H1 (cell line): ENCODE measurements around the gene SLC1A1. TPM values are rescaled to one million over a fixed set of nuclear protein-coding genes. Genes with fewer than 3 reads are reported as not detected.

ENCODE experiments used
- CTCF ChIA-PET: fragments of 300-600 bp; sonication (Branson Sonifier 250); formaldehyde crosslinking; loops from one replicate; lab custom pipeline; 2021; ENCODE audit not compliant: partially characterized antibody; lab: Charles Lee
- POLR2A ChIA-PET: fragments of 300-600 bp; sonication (Branson Sonifier 250); formaldehyde crosslinking; loops from one replicate; lab custom pipeline; 2021; ENCODE audit warnings: inconsistent platforms; ENCODE audit not compliant: partially characterized antibody; lab: Charles Lee
- DNase-seq, 2 experiments: peaks; one replicate each; pipeline versions ENCODE4 v3.0.0 to v3.0.0-alpha.2; 2010 to 2022; ENCODE audit warnings: low spot score in 2 of 2, low read depth in 1 of 2, mixed read lengths in 1 of 2
- FAIRE-seq: peaks from 2 replicates; lab custom pipeline; 2011; peaks lifted over from hg19 to GRCh38; lab: Jason Lieb, UNC
- H2AFZ ChIP-seq: 2 replicates; pipeline ENCODE4 v1.8.1; 2012; ENCODE audit warnings: low read length, inconsistent platforms
- H2AK5ac ChIP-seq: 2 replicates; pipeline ENCODE4 v1.6.1; 2013; ENCODE audit warnings: low read depth, low read length
- H2BK120ac ChIP-seq: replicated peaks from 2 replicates; pipeline ENCODE3; 2013; ENCODE audit warnings: low read depth, low read length, inconsistent platforms
- H2BK12ac ChIP-seq: 2 replicates; pipeline ENCODE4 v1.6.1; 2013; ENCODE audit warnings: low read depth, low read length
- H2BK15ac ChIP-seq: 2 replicates; pipeline ENCODE4 v1.6.1; 2013; ENCODE audit warnings: low read length
- H2BK20ac ChIP-seq: 2 replicates; pipeline ENCODE4 v1.6.1; 2013; ENCODE audit warnings: low read length
- H2BK5ac ChIP-seq: 2 replicates; pipeline ENCODE4 v1.6.1; 2013; ENCODE audit warnings: low read depth, low read length
- H3K14ac ChIP-seq: 2 replicates; pipeline ENCODE4 v1.6.1; 2013; ENCODE audit warnings: inconsistent platforms; ENCODE audit not compliant: insufficient read length
- H3K18ac ChIP-seq: 2 replicates; pipeline ENCODE4 v1.6.1; 2013; ENCODE audit warnings: low read length; ENCODE audit errors: extremely low read depth
- H3K23ac ChIP-seq: 2 replicates; pipeline ENCODE4 v1.6.1; 2013; ENCODE audit warnings: inconsistent platforms; ENCODE audit not compliant: insufficient read length
- H3K23me2 ChIP-seq: 2 replicates; pipeline ENCODE4 v1.6.1; 2013; ENCODE audit warnings: low read depth, low read length
- H3K27ac ChIP-seq: 2 replicates; pipeline ENCODE4 v1.6.1; 2011; ENCODE audit warnings: low read depth, low read length, inconsistent platforms
- H3K27me3 ChIP-seq, 4 experiments: replicated peaks in 1 of 4; 1 replicate in 1 of 4; 2 replicates in 3 of 4; pipeline versions ENCODE4 v1.6.1 to v1.8.1; 2011 to 2013; ENCODE audit warnings: low read length in 3 of 4, mild to moderate bottlenecking in 3 of 4, inconsistent platforms in 2 of 4, mixed read lengths in 2 of 4, moderate library complexity in 1 of 4; ENCODE audit not compliant: control insufficient read depth in 3 of 4, insufficient read depth in 3 of 4; ENCODE audit errors: extremely low read depth in 1 of 4
- H3K36me3 ChIP-seq, 4 experiments: 2 replicates each; pipeline versions ENCODE4 v1.6.1 to v1.8.1; 2011 to 2013; ENCODE audit warnings: mild to moderate bottlenecking in 4 of 4, low read length in 3 of 4, moderate library complexity in 2 of 4, control low read depth in 1 of 4, inconsistent platforms in 1 of 4; ENCODE audit not compliant: insufficient read depth in 4 of 4, control insufficient read depth in 2 of 4
- H3K4ac ChIP-seq: replicated peaks from 2 replicates; pipeline ENCODE3; 2013; ENCODE audit warnings: low read length, low read depth, mixed read lengths, inconsistent platforms; ENCODE audit not compliant: insufficient read length
- H3K4me1 ChIP-seq, 4 experiments: replicated peaks in 1 of 4; 1 replicate in 1 of 4; 2 replicates in 3 of 4; pipeline versions ENCODE4 v1.6.1 to v1.8.1; 2011 to 2013; ENCODE audit warnings: low read length in 3 of 4, inconsistent platforms in 2 of 4, mixed read lengths in 1 of 4; ENCODE audit not compliant: insufficient read depth in 4 of 4, control insufficient read depth in 3 of 4
- H3K4me2 ChIP-seq, 2 experiments: 2 replicates each; pipeline versions ENCODE4 v1.6.1 to v1.8.1; 2011 to 2013; ENCODE audit warnings: low read depth in 2 of 2, low read length in 2 of 2, control low read depth in 1 of 2, inconsistent platforms in 1 of 2, mild to moderate bottlenecking in 1 of 2; ENCODE audit not compliant: insufficient read depth in 1 of 2
- H3K4me3 ChIP-seq, 4 experiments: fragments of 200-600, 300-600 bp in 1 of 4; sonication (generic), shearing (Covaris generic), sonication (Bioruptor Twin) in 1 of 4; 2 replicates each; pipeline versions ENCODE4 v1.5.1 to v1.8.1; 2011 to 2016; ENCODE audit warnings: low read length in 4 of 4, low read depth in 3 of 4, control low read depth in 2 of 4, inconsistent platforms in 2 of 4, mild to moderate bottlenecking in 2 of 4, mixed read lengths in 1 of 4, moderate library complexity in 1 of 4; ENCODE audit not compliant: insufficient read depth in 2 of 4; ENCODE audit errors: extremely low read depth in 1 of 4
- H3K56ac ChIP-seq: replicated peaks from 2 replicates; pipeline ENCODE3; 2013; ENCODE audit warnings: low read depth, mild to moderate bottlenecking, mixed read lengths, low read length, inconsistent platforms; ENCODE audit not compliant: insufficient read length
- H3K79me1 ChIP-seq: 2 replicates; pipeline ENCODE4 v1.6.1; 2013; ENCODE audit warnings: low read depth, low read length, control low read depth
- H3K79me2 ChIP-seq, 2 experiments: 2 replicates each; pipeline versions ENCODE4 v1.6.1 to v1.8.1; 2012 to 2013; ENCODE audit warnings: low read length in 2 of 2, mild to moderate bottlenecking in 2 of 2, inconsistent platforms in 1 of 2; ENCODE audit not compliant: insufficient read depth in 2 of 2, control insufficient read depth in 1 of 2
- H3K9ac ChIP-seq, 4 experiments: replicated peaks in 1 of 4; 1 replicate in 1 of 4; 2 replicates in 3 of 4; pipeline versions ENCODE4 v1.6.1 to v1.8.1; 2011 to 2013; ENCODE audit warnings: low read depth in 3 of 4, low read length in 3 of 4, control low read depth in 2 of 4, mild to moderate bottlenecking in 2 of 4, moderate library complexity in 2 of 4, inconsistent platforms in 1 of 4; ENCODE audit errors: extremely low read depth in 1 of 4
- H3K9me3 ChIP-seq, 2 experiments: 2 replicates each; pipeline versions ENCODE4 v1.6.1 to v1.8.1; 2012 to 2013; ENCODE audit warnings: mild to moderate bottlenecking in 2 of 2, moderate library complexity in 2 of 2, control low read depth in 1 of 2, inconsistent platforms in 1 of 2, low read depth in 1 of 2, low read length in 1 of 2, mixed read lengths in 1 of 2; ENCODE audit not compliant: insufficient read depth in 2 of 2
- H4K20me1 ChIP-seq, 2 experiments: replicated peaks in 1 of 2; 2 replicates each; pipeline versions ENCODE3 to v1.8.1; 2011 to 2013; ENCODE audit warnings: inconsistent platforms in 2 of 2, low read length in 2 of 2, mild to moderate bottlenecking in 1 of 2; ENCODE audit not compliant: insufficient read depth in 2 of 2, control insufficient read depth in 1 of 2
- H4K5ac ChIP-seq: 2 replicates; pipeline ENCODE4 v1.6.1; 2013; ENCODE audit warnings: low read length, low read depth, mixed read lengths, inconsistent platforms; ENCODE audit not compliant: insufficient read length
- H4K8ac ChIP-seq: 2 replicates; pipeline ENCODE4 v1.8.0; 2013; ENCODE audit warnings: mild to moderate bottlenecking, moderate library complexity, low read length, inconsistent platforms; ENCODE audit not compliant: insufficient read depth; ENCODE audit errors: extremely low read depth
- H4K91ac ChIP-seq: replicated peaks from 2 replicates; pipeline ENCODE3; 2013; ENCODE audit warnings: low read length, mixed read lengths, inconsistent platforms; ENCODE audit not compliant: insufficient read length
- EGR1 ChIP-seq: IDR thresholded peaks from 2 replicates; pipeline ENCODE4 v1.6.1; 2011; ENCODE audit warnings: low read depth, low read length, borderline replicate concordance
- EP300 ChIP-seq, 2 experiments: IDR thresholded peaks; 1 replicate in 1 of 2; 2 replicates in 1 of 2; pipeline ENCODE4 v1.6.1; 2011 to 2012; ENCODE audit warnings: low read depth in 2 of 2, low read length in 2 of 2, mild to moderate bottlenecking in 2 of 2, borderline replicate concordance in 1 of 2, inconsistent platforms in 1 of 2, moderate library complexity in 1 of 2
- SAP30 ChIP-seq: fragments of 300-600 bp; sonication (generic); IDR thresholded peaks from 2 replicates; pipeline ENCODE4 v1.7.1; 2012; ENCODE audit warnings: low read length, moderate library complexity, mild to moderate bottlenecking, inconsistent platforms; ENCODE audit not compliant: insufficient read depth, insufficient replicate concordance
- SUZ12 ChIP-seq: fragments of 200-600 bp; sonication (generic); IDR thresholded peaks from 2 replicates; pipeline ENCODE4 v1.6.1; 2012; ENCODE audit warnings: mild to moderate bottlenecking, inconsistent platforms, low read length, moderate library complexity, mixed read lengths
- WGBS, 2 experiments: shearing (Covaris generic) in 1 of 2; methylation state at CpG; one replicate each; pipeline versions ENCODE4 v1.1.6 to v1.1.7; 2013 to 2015; ENCODE audit warnings: low lambda C conversion rate in 2 of 2, mixed read lengths in 2 of 2, inconsistent platforms in 1 of 2, low coverage in 1 of 2, missing lambda C conversion rate in 1 of 2; ENCODE audit not compliant: insufficient replicate concordance in 2 of 2, insufficient coverage in 1 of 2, insufficient read length in 1 of 2; ENCODE audit errors: extremely low coverage in 1 of 2, missing lambda C conversion rate in 1 of 2; 5-methylcytosine and 5-hydroxymethylcytosine counted together
- polyA plus RNA-seq, 7 experiments: library from polyadenylated mRNA; depleted of rRNA in 3 of 7; stranded (reverse) in 5 of 7; unstranded in 2 of 7; fragments of >200 nt in 5 of 7; fragments of 200-250 nt in 2 of 7; gene quantifications; 1 replicate in 5 of 7; 2 replicates in 1 of 7; 4 replicates in 1 of 7; pipeline versions ENCODE4 v1.2.1 to v1.2.3, GENCODE V29; 2011 to 2013; ENCODE audit warnings: missing spikeins in 2 of 7, mixed read lengths in 2 of 7
- total RNA-seq: library from RNA; stranded (reverse); fragmentation: NEBNext Ultra II Directional; extraction: Animal tissue kit (Norgen Biotek cat#: 25700); gene quantifications from 2 replicates; pipeline ENCODE4 v1.2.1, GENCODE V29; 2021

Gene SLC1A1
- total and polyA plus RNA-seq, 2 of the 8 experiments (the other 6 are each of a cell fraction or from before 2014, with no cell fraction given): 4.7 to 11.7 TPM

GRCh38 chr9:4508907-4509589 is 18.8 kb downstream of the SLC1A1 start:
- H3K56ac ChIP-seq: no peak overlapping the region
- no peak overlapping the region for H3K27ac ChIP-seq
- H3K23ac ChIP-seq: no peak overlapping the region
- no peak overlapping the region for H3K4ac ChIP-seq
- FAIRE-seq: no peak
- H2BK15ac ChIP-seq: no peak overlapping the region
- ChIA-PET POLR2A (no interaction called here), CTCF (interaction anchor here (0.6 to 1.3 kb wide), 3 partner anchors 18 to 888 kb away, joined by 3 read pairs; no protein-coding TSS in a partner anchor)
- no peak overlapping the region for H3K9ac ChIP-seq
- no peak overlapping the region for H4K8ac ChIP-seq
- H3K23me2 ChIP-seq: no peaks in the 10 kb centered on the region
- no peaks in the 10 kb centered on the region for H3K79me2 ChIP-seq
- no peak overlapping the region for H2BK120ac ChIP-seq
- H3K36me3 ChIP-seq: no peaks in the 10 kb centered on the region
- 78% methylated on average over 3 of the region's 3 CpGs; no CpG with 5 or more reads in 1 of the 2 experiments for WGBS, 2 experiments
- TF ChIP-seq EP300 (IDR thresholded peaks at IDR 0.05; ENCODE audit: borderline replicate concordance in 1 of 2, low read depth in 2 of 2, low read length in 2 of 2) (no peak), EGR1 (no peak), SAP30 (no peak), SUZ12 (no peak)
- no peak overlapping the region for H2BK5ac ChIP-seq
- no peak overlapping the region for H3K4me2 ChIP-seq
- no peak overlapping the region for H2BK12ac ChIP-seq
- no peaks in the 10 kb centered on the region for H4K20me1 ChIP-seq
- no peaks in the 10 kb centered on the region for H3K27me3 ChIP-seq
- H3K4me1 ChIP-seq: peaks cover 0 to 4% (median under 1%) of the 10 kb centered on the region in 4 experiments; a peak in 3 of 7 replicates
- H3K18ac ChIP-seq: no peak overlapping the region
- H2BK20ac ChIP-seq: no peak overlapping the region
- H4K5ac ChIP-seq: no peak overlapping the region
- no peak overlapping the region for H4K91ac ChIP-seq
- H3K79me1 ChIP-seq: no peaks in the 10 kb centered on the region
- H2AFZ ChIP-seq: no peak overlapping the region
- H2AK5ac ChIP-seq: no peak overlapping the region
- DNase-seq: no peak
- H3K9me3 ChIP-seq: no peaks in the 10 kb centered on the region
- no peak overlapping the region for H3K4me3 ChIP-seq
- H3K14ac ChIP-seq: no peak overlapping the region
